M059J (cell line): ENCODE measurements around the gene PACC1. TPM values are rescaled to one million over a fixed set of nuclear protein-coding genes. Genes with fewer than 3 reads are reported as not detected.
"Not testable (repeated sequence)": the region's sequence is repeated elsewhere in the genome, so short reads cannot be mapped to it uniquely, and the experiment has no call there.

Experiments
- DNase-seq: peaks from one replicate; pipeline ENCODE4 v3.0.0-alpha.2; 2012; ENCODE audit warnings: low read depth
- total RNA-seq: library from RNA; depleted of rRNA; stranded (reverse); fragments of >200 nt; shearing (Covaris generic); gene quantifications from 2 replicates; pipeline ENCODE4 v1.2.3, GENCODE V29; 2014

Gene PACC1
- total RNA-seq, 1 experiment from 2014 or later, result 14.6 TPM

GRCh38 chr1:212395678-212396437 is 18.8 kb downstream of the PACC1 start:
- DNase-seq, result not testable (repeated sequence)

- DNase-seq, result no peak
Observed at GRCh38 chr1:212388985-212389716, 25.5 kb downstream of the PACC1 start.

- DNase-seq, result no peak
Observed at GRCh38 chr1:212386029-212386428, 28.7 kb downstream of the PACC1 start.

- no peak for DNase-seq
Observed at GRCh38 chr1:212381397-212382035, 33.2 kb downstream of the PACC1 start.

GRCh38 chr1:212379366-212379765 is 35.3 kb downstream of the PACC1 start:
- no peak for DNase-seq

- DNase-seq, result no peak
Observed at GRCh38 chr1:212377644-212378043, 37.0 kb downstream of the PACC1 start.

GRCh38 chr1:212375986-212376385 is 38.7 kb downstream of the PACC1 start:
- DNase-seq, result no peak

- peak; percentile 71 for DNase-seq
Observed at GRCh38 chr1:212368073-212368484, 46.6 kb downstream of the PACC1 start.

GRCh38 chr1:212367474-212368072 is 47.1 kb downstream of the PACC1 start:
- no peak for DNase-seq

- DNase-seq, result peak; percentile 24
Observed at GRCh38 chr1:212366901-212367300, 47.8 kb downstream of the PACC1 start.

GRCh38 chr1:212364985-212365384 is 49.7 kb downstream of the PACC1 start:
- DNase-seq, result no peak

GRCh38 chr1:212359794-212360479 is 54.7 kb downstream of the PACC1 start:
- no peak for DNase-seq

GRCh38 chr1:212355230-212355969 is 59.3 kb downstream of the PACC1 start:
- DNase-seq, result peak; percentile 59

- DNase-seq, result no peak
Observed at GRCh38 chr1:212354464-212354863, 60.2 kb downstream of the PACC1 start.

GRCh38 chr1:212353181-212353580 is 61.5 kb downstream of the PACC1 start:
- peak; percentile 12 for DNase-seq

- DNase-seq, result no peak
Observed at GRCh38 chr1:212351588-212352362, 62.9 kb downstream of the PACC1 start.

GRCh38 chr1:212346601-212347000 is 68.1 kb downstream of the PACC1 start:
- no peak for DNase-seq

GRCh38 chr1:212344905-212345304 is 69.8 kb downstream of the PACC1 start:
- DNase-seq, result no peak

GRCh38 chr1:212341090-212341489 is 73.6 kb downstream of the PACC1 start:
- DNase-seq, result no peak

GRCh38 chr1:212329105-212329504 is 85.6 kb downstream of the PACC1 start:
- DNase-seq, result no peak
